KOPT-K1 (cell line): ENCODE measurements around the gene WDR88.
"Not testable (repeated sequence)": the region's sequence is repeated elsewhere in the genome, so short reads cannot be mapped to it uniquely, and the experiment has no call there.

Experiments
- H3K27ac ChIP-seq: fragments of 200-600 bp; sonication (generic); 2 replicates; pipeline ENCODE4 v1.5.1; 2016; ENCODE audit warnings: antibody characterized with exemption, mild to moderate bottlenecking, low read depth, low read length; ENCODE audit not compliant: poor library complexity, severe bottlenecking
- H3K36me3 ChIP-seq: fragments of 200-600 bp; sonication (generic); 2 replicates; pipeline ENCODE4 v1.5.1; 2017; ENCODE audit warnings: antibody characterized with exemption, mild to moderate bottlenecking, low read length, moderate library complexity; ENCODE audit not compliant: insufficient read depth
- H3K9me3 ChIP-seq: fragments of 200-600 bp; sonication (generic); 2 replicates; pipeline ENCODE4 v1.5.1; 2017; ENCODE audit warnings: antibody characterized with exemption, low read length, mild to moderate bottlenecking; ENCODE audit not compliant: insufficient read depth, poor library complexity, severe bottlenecking

Gene WDR88

GRCh38 chr19:33114312-33114711, 17.6 kb upstream of the WDR88 start:
- no peak overlapping the region for H3K27ac ChIP-seq
- H3K9me3 ChIP-seq = no peaks in the 10 kb centered on the region
- H3K36me3 ChIP-seq = peaks cover 92% of the 10 kb centered on the region

GRCh38 chr19:33117501-33117900, 14.4 kb upstream of the WDR88 start:
- Histone ChIP-seq H3K9me3 (no peaks in the 10 kb centered on the region), H3K27ac (no peak overlapping the region), H3K36me3 (peaks cover 81% of the 10 kb centered on the region)

DNA sequence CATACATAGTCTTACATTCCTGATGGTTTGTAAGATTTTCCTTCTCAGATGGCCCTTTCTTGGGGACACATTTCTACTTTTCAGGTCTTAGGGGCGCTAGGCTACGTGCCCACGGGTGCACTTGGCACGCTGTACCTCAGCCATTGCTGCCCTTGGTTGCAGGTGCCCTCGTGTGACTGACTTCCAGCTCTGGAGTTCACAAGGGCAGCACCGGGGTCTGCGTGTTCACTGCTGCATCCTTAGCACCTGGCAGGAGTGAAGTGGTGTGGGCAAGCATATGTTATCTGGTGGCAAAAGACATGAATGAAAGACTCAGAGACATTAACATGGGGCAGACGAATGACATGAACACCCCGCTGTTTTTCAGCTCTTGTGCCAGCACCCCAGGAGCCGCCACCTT, 13.3 kb upstream of the WDR88 start:
- Histone ChIP-seq H3K36me3 (peaks cover 72% of the 10 kb centered on the region), H3K27ac (no peak overlapping the region), H3K9me3 (no peaks in the 10 kb centered on the region)

- H3K27ac ChIP-seq = peak overlapping the region; percentile 43
- H3K9me3 ChIP-seq = no peaks in the 10 kb centered on the region
- H3K36me3 ChIP-seq = peaks cover 63% of the 10 kb centered on the region
These were observed 7.5 kb upstream of the WDR88 start for GRCh38 chr19:33124207-33125098.

GRCh38 chr19:33125929-33126388, 6.0 kb upstream of the WDR88 start:
- Histone ChIP-seq H3K9me3 (no peaks in the 10 kb centered on the region), H3K36me3 (peaks cover 71% of the 10 kb centered on the region), H3K27ac (no peak overlapping the region)

- H3K36me3 ChIP-seq = peaks cover 69% of the 10 kb centered on the region
- H3K9me3 ChIP-seq, H3K27ac ChIP-seq: not testable (repeated sequence)
These were observed 5.2 kb upstream of the WDR88 start for GRCh38 chr19:33126712-33127111.

GRCh38 chr19:33129901-33130300, 2.0 kb upstream of the WDR88 start:
- no peak overlapping the region for H3K27ac ChIP-seq
- no peaks in the 10 kb centered on the region for H3K9me3 ChIP-seq
- peaks cover 59% of the 10 kb centered on the region for H3K36me3 ChIP-seq

- H3K27ac ChIP-seq = no peak overlapping the region
- H3K36me3 ChIP-seq = peaks cover 54% of the 10 kb centered on the region
- H3K9me3 ChIP-seq = no peaks in the 10 kb centered on the region
These were observed 1.5 kb upstream of the WDR88 start for GRCh38 chr19:33130433-33130832.

GRCh38 chr19:33132425-33132824, 511 bp downstream of the WDR88 start:
- Histone ChIP-seq H3K36me3 (peaks cover 35% of the 10 kb centered on the region), H3K27ac (no peak overlapping the region)

DNA sequence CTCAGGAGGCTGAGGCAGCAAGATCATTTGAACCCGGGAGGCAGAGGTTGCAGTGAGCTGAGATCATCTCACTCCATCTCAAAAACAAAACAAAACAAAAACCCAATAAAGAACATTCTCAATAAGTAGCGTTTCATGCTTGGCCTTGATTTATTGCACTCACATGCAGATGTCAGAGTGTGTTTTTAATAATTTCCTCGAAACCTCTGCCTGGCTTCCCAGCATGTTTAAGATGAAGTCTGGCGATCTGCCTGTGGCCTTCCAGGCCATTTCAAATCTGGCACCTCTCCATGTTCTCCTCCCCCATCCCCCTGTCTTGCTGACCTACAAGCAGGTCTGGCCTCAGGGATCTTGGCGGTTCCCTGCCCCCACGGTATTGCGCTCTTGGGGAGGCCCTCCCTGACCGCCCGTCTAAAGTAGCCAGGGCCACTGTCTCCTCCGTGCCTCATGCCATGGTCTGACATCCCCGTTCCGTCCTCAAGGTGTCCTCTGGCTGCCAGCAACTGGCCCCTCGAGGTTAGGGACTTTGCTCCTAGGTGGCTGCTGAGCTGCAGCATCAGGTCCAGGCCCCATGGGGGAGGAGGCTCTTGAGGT, 1.6 kb downstream of the WDR88 start:
- Histone ChIP-seq H3K36me3 (peaks cover 26% of the 10 kb centered on the region), H3K9me3 (no peaks in the 10 kb centered on the region), H3K27ac (no peak overlapping the region)

More at GRCh38 chr19:33132425-33132824, 511 bp downstream of the WDR88 start:
- H3K9me3 ChIP-seq = no peaks in the 10 kb centered on the region

DNA sequence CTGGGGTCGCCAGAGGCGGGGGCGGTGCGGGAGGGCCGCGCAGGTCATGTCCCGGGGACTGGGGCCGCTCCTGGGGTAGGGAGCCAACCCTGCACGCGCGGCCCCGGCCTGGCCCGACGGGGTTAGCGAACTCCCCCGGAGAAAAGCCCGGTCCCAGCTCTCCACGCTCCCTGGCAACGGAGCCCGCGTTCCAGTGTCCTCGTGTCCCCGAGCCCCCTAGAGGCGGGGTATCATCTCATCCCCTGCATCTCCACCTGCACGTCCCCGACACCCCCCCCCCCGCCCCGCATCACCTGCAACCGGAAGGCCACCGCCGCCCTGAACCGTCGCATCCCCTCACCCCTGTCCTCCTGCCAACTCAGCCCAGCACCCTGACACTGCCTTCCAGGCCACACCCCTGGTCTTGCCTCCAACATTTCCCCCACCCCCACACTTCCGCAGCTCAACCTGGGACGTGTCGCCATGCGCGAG, 2.7 kb downstream of the WDR88 start:
- Histone ChIP-seq H3K36me3 (peaks cover 16% of the 10 kb centered on the region), H3K27ac (no peak overlapping the region), H3K9me3 (no peaks in the 10 kb centered on the region)

DNA sequence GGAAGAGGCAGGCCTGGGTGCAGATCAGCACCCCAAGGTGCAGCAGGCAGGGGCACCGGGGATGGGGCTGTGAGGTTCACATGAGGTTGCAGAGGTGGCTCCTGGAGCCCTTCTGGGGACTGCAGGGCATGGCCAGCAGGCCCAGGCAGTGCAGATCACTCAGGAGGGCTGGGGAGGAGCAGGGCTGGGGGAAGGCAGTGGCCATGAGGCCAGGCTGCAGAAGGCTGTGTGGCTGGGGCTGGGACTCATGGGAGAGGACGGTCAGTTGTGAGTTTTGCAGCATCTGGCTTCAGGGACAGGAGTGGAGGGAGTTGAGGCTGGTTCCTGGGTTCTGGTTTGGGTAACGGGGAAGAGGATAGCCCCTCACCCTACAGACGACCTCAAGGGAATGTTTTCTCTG, 7.3 kb downstream of the WDR88 start:
- Histone ChIP-seq H3K36me3 (no peaks in the 10 kb centered on the region), H3K27ac (no peak overlapping the region), H3K9me3 (no peaks in the 10 kb centered on the region)

DNA sequence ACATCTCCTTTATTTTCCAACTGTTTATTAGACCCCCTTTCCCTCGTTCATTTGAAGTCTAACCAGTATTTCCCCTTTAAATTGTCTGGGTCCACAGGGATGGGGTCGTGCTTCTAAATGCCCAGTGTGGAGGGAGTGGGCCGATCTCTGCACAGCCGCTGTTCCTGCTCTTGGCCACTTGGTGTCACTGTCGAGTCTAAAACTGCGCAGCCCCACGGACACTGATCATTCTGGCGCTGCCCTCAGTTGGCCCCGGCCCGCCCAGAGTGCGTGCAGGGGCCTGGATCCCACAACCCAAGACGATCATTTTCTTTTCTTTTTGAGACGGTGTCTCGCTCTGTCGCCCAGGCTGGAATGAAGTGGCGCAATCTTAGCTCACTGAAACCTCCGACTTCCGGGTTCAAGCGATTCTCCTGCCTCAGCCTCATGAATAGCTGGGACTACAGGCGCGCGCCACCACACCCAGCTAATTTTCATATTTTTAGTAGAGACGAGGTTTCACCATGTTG, 12.0 kb downstream of the WDR88 start:
- H3K27ac ChIP-seq = no peak overlapping the region
- H3K9me3 ChIP-seq = no peaks in the 10 kb centered on the region
- H3K36me3 ChIP-seq = no peaks in the 10 kb centered on the region

- Histone ChIP-seq H3K9me3 (no peaks in the 10 kb centered on the region), H3K27ac (no peak overlapping the region), H3K36me3 (no peaks in the 10 kb centered on the region)
These were observed 14.3 kb downstream of the WDR88 start for GRCh38 chr19:33146209-33146608.

- no peaks in the 10 kb centered on the region for H3K36me3 ChIP-seq
These were observed 15.6 kb downstream of the WDR88 start for GRCh38 chr19:33147538-33147937.

More at GRCh38 chr19:33147538-33147937, 15.6 kb downstream of the WDR88 start:
- Histone ChIP-seq H3K9me3 (no peaks in the 10 kb centered on the region), H3K27ac (no peak overlapping the region)
